HEK293 (cell line): ENCODE data around the gene FANCD2OS.
A peak's percentile ranks its signal among the peaks of the same experiment; 100 is the strongest.

Experiments used
- CTCF ChIA-PET: fragments of 350-600 bp; formaldehyde crosslinking; extraction: SDS; loops from one replicate; lab custom pipeline; 2021; ENCODE audit warnings: antibody characterized with exemption; lab: Yijun Ruan, JAX
- POLR2A ChIA-PET: fragments of 300-600 bp; formaldehyde crosslinking; extraction: SDS; loops from one replicate; lab custom pipeline; 2020; ENCODE audit warnings: antibody characterized with exemption, inconsistent platforms; lab: Yijun Ruan, JAX
- H3K27ac ChIP-seq: fragments of 200-500 bp; sonication (Bioruptor generic); 2 replicates; pipeline ENCODE4 v1.5.1; 2014; ENCODE audit warnings: low read depth, low read length, control low read depth, inconsistent platforms; ENCODE audit errors: extremely low read depth
- H3K36me3 ChIP-seq, 2 experiments: fragments of 200-500 bp in 1 of 2; sonication (Bioruptor generic) in 1 of 2; 1 replicate in 1 of 2; 2 replicates in 1 of 2; pipeline ENCODE4 v1.5.1; 2014 to 2017; ENCODE audit warnings: inconsistent platforms in 2 of 2, low read length in 2 of 2; ENCODE audit not compliant: control insufficient read depth in 2 of 2, insufficient read depth in 1 of 2
- H3K4me1 ChIP-seq: fragments of 200-500 bp; sonication (Bioruptor generic); 2 replicates; pipeline ENCODE4 v1.5.1; 2014; ENCODE audit warnings: mild to moderate bottlenecking, low read length, inconsistent platforms; ENCODE audit not compliant: control insufficient read depth, insufficient read depth
- H3K4me3 ChIP-seq: 2 replicates; pipeline ENCODE4 v1.5.1; 2011; ENCODE audit warnings: low read depth, mild to moderate bottlenecking, control low read depth, low read length, moderate library complexity
- H3K9me3 ChIP-seq: fragments of 200-500 bp; sonication (Bioruptor generic); 2 replicates; pipeline ENCODE4 v1.5.1; 2014; ENCODE audit warnings: low read depth, low read length, inconsistent platforms; ENCODE audit not compliant: control insufficient read depth, insufficient read depth
- CTCF ChIP-seq: fragments of 450-650 bp; formaldehyde crosslinking; IDR thresholded peaks from 2 replicates; pipeline ENCODE4 v1.5.1; 2016; ENCODE audit warnings: missing biosample characterization, missing genetic modification characterization
- MEIS1 ChIP-seq: sonication (generic); formaldehyde crosslinking; IDR thresholded peaks from 2 replicates; pipeline ENCODE4 v1.8.1; 2022; ENCODE audit warnings: missing genetic modification reagents, mild to moderate bottlenecking, borderline replicate concordance
- PRDM10 ChIP-seq: fragments of 450-650 bp; formaldehyde crosslinking; IDR thresholded peaks from 2 replicates; pipeline ENCODE4 v1.5.1; 2016; ENCODE audit warnings: missing biosample characterization, missing genetic modification characterization
- RBAK ChIP-seq: fragments of 450-650 bp; formaldehyde crosslinking; IDR thresholded peaks from 2 replicates; pipeline ENCODE4 v1.5.1; 2016; ENCODE audit warnings: missing biosample characterization, missing genetic modification characterization
- SALL2 ChIP-seq: fragments of 450-650 bp; formaldehyde crosslinking; IDR thresholded peaks from 2 replicates; pipeline ENCODE4 v1.5.0; 2017; ENCODE audit warnings: missing biosample characterization, mild to moderate bottlenecking, missing genetic modification characterization, borderline replicate concordance
- SCRT1 ChIP-seq: fragments of 450-650 bp; formaldehyde crosslinking; IDR thresholded peaks from 2 replicates; pipeline ENCODE4 v1.5.1; 2016; ENCODE audit warnings: missing biosample characterization, missing genetic modification characterization, borderline replicate concordance
- SP2 ChIP-seq: fragments of 450-650 bp; formaldehyde crosslinking; IDR thresholded peaks from 2 replicates; pipeline ENCODE4 v1.5.1; 2016; ENCODE audit warnings: missing biosample characterization, missing genetic modification characterization
- ZBTB17 ChIP-seq: fragments of 450-650 bp; formaldehyde crosslinking; IDR thresholded peaks from 2 replicates; pipeline ENCODE4 v1.5.1; 2016; ENCODE audit warnings: missing biosample characterization, missing genetic modification characterization
- ZNF155 ChIP-seq: fragments of 450-650 bp; formaldehyde crosslinking; IDR thresholded peaks from 2 replicates; pipeline ENCODE4 v1.5.1; 2016; ENCODE audit warnings: missing biosample characterization, missing genetic modification characterization
- ZNF169 ChIP-seq: fragments of 450-650 bp; formaldehyde crosslinking; IDR thresholded peaks from 2 replicates; pipeline ENCODE4 v1.5.1; 2016; ENCODE audit warnings: missing biosample characterization, missing genetic modification characterization
- ZNF174 ChIP-seq: fragments of 450-650 bp; formaldehyde crosslinking; IDR thresholded peaks from 2 replicates; pipeline ENCODE4 v1.5.0; 2017; ENCODE audit warnings: missing biosample characterization, mild to moderate bottlenecking, missing genetic modification characterization
- ZNF175 ChIP-seq: fragments of 450-650 bp; formaldehyde crosslinking; IDR thresholded peaks from 2 replicates; pipeline ENCODE4 v1.5.1; 2016; ENCODE audit warnings: missing biosample characterization, missing genetic modification characterization
- ZNF302 ChIP-seq: fragments of 450-650 bp; formaldehyde crosslinking; IDR thresholded peaks from 2 replicates; pipeline ENCODE4 v1.5.1; 2016; ENCODE audit warnings: missing biosample characterization, missing genetic modification characterization, low read depth
- ZNF521 ChIP-seq: fragments of 450-650 bp; formaldehyde crosslinking; IDR thresholded peaks from 2 replicates; pipeline ENCODE4 v1.5.1; 2017; ENCODE audit warnings: missing biosample characterization, mild to moderate bottlenecking, missing genetic modification characterization
- ZNF580 ChIP-seq: fragments of 450-650 bp; formaldehyde crosslinking; IDR thresholded peaks from 2 replicates; pipeline ENCODE4 v1.5.1; 2016; ENCODE audit warnings: missing biosample characterization, missing genetic modification characterization
- ZNF624 ChIP-seq: fragments of 450-650 bp; formaldehyde crosslinking; IDR thresholded peaks from 2 replicates; pipeline ENCODE4 v1.5.1; 2017; ENCODE audit warnings: missing biosample characterization, missing genetic modification characterization
- ZNF664 ChIP-seq: fragments of 450-650 bp; formaldehyde crosslinking; IDR thresholded peaks from 2 replicates; pipeline ENCODE4 v1.5.1; 2016; ENCODE audit warnings: missing biosample characterization, missing genetic modification characterization
- ZNF670 ChIP-seq: fragments of 450-650 bp; formaldehyde crosslinking; IDR thresholded peaks from 2 replicates; pipeline ENCODE4 v1.5.1; 2016; ENCODE audit warnings: missing biosample characterization, missing genetic modification characterization, low read depth
- ZNF701 ChIP-seq: fragments of 450-650 bp; formaldehyde crosslinking; IDR thresholded peaks from 2 replicates; pipeline ENCODE4 v1.5.1; 2016; ENCODE audit warnings: missing biosample characterization, missing genetic modification characterization
- ZSCAN23 ChIP-seq: fragments of 450-650 bp; formaldehyde crosslinking; IDR thresholded peaks from 2 replicates; pipeline ENCODE4 v1.5.1; 2016; ENCODE audit warnings: missing biosample characterization, missing genetic modification characterization
- TF ChIP-seq, protein P1 (sequence below): fragments of 450-650 bp; formaldehyde crosslinking; IDR thresholded peaks from 2 replicates; pipeline ENCODE4 v1.5.1; 2016; ENCODE audit warnings: missing biosample characterization, missing genetic modification characterization
- TF ChIP-seq, protein P2 (sequence below): fragments of 450-650 bp; formaldehyde crosslinking; IDR thresholded peaks from 2 replicates; pipeline ENCODE4 v1.5.1; 2016; ENCODE audit warnings: missing biosample characterization, missing genetic modification characterization, borderline replicate concordance

FANCD2OS gene

GRCh38 chr3:10115326-10116137 lies 7.5 kb upstream of the FANCD2OS start, which contains the start of gene BRK1 (continued):
- no peak for TF ChIP-seq PRDM10 (tag by site-specific recombination)
- TF ChIP-seq SALL2: no peak
- 0 out of 2 replicates have a peak, but pooled peaks have one; percentile 10 for TF ChIP-seq ZNF624 (tag by site-specific recombination)
- TF ChIP-seq MEIS1 (CRISPR knock-in tag): no peak
- TF ChIP-seq CTCF (tag by site-specific recombination): no peak
- TF ChIP-seq ZSCAN23 (tag by site-specific recombination): no peak
- no peak for TF ChIP-seq ZNF169 (tag by site-specific recombination)
- TF ChIP-seq, protein P1, sequence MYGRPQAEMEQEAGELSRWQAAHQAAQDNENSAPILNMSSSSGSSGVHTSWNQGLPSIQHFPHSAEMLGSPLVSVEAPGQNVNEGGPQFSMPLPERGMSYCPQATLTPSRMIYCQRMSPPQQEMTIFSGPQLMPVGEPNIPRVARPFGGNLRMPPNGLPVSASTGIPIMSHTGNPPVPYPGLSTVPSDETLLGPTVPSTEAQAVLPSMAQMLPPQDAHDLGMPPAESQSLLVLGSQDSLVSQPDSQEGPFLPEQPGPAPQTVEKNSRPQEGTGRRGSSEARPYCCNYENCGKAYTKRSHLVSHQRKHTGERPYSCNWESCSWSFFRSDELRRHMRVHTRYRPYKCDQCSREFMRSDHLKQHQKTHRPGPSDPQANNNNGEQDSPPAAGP (tag by site-specific recombination): no peak
- no peak for TF ChIP-seq ZNF580 (tag by site-specific recombination)
- peak; percentile 60 for TF ChIP-seq ZBTB17
- no peak for TF ChIP-seq ZNF174 (tag by site-specific recombination)

DNA sequence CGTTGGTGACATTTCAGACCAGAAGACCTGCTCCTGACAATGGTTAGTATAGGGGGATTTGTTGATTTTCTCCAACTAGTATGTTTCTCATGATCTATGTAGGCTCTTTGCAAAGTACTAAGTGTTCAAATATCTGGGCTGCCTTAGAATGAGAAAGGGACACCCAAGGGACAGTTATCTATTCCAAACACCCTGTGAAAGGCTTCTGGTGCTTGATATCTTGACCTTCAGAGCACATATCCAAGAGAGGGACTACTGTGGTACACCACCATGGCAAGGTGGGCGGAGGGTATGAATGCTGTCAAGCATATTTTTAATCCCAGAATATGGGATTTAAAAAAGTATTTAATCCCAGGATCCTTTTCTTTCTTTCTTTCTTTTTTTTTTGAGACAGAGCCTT lies 1.1 kb downstream of the FANCD2OS start:
- ChIA-PET CTCF (no interaction called here), POLR2A (no interaction called here)
- no peak overlapping the region for H3K27ac ChIP-seq
- H3K4me3 ChIP-seq: no peak overlapping the region
- H3K9me3 ChIP-seq: no peaks in the 10 kb centered on the region
- H3K4me1 ChIP-seq: no peaks in the 10 kb centered on the region
- H3K36me3 ChIP-seq: peaks cover 3 to 13% of the 10 kb centered on the region in 2 experiments; a peak in 2 of 3 replicates
- TF ChIP-seq ZNF664 (no peak), MEIS1 (CRISPR knock-in tag) (no peak), ZNF302 (no peak), ZNF701 (tag by site-specific recombination) (no peak), SCRT1 (tag by site-specific recombination) (no peak), SP2 (tag by site-specific recombination) (no peak), ZNF521 (tag by site-specific recombination) (no peak), ZNF155 (tag by site-specific recombination) (no peak), RBAK (tag by site-specific recombination) (no peak), ZNF670 (tag by site-specific recombination) (no peak), ZNF175 (tag by site-specific recombination) (no peak)
- TF ChIP-seq, protein P2, sequence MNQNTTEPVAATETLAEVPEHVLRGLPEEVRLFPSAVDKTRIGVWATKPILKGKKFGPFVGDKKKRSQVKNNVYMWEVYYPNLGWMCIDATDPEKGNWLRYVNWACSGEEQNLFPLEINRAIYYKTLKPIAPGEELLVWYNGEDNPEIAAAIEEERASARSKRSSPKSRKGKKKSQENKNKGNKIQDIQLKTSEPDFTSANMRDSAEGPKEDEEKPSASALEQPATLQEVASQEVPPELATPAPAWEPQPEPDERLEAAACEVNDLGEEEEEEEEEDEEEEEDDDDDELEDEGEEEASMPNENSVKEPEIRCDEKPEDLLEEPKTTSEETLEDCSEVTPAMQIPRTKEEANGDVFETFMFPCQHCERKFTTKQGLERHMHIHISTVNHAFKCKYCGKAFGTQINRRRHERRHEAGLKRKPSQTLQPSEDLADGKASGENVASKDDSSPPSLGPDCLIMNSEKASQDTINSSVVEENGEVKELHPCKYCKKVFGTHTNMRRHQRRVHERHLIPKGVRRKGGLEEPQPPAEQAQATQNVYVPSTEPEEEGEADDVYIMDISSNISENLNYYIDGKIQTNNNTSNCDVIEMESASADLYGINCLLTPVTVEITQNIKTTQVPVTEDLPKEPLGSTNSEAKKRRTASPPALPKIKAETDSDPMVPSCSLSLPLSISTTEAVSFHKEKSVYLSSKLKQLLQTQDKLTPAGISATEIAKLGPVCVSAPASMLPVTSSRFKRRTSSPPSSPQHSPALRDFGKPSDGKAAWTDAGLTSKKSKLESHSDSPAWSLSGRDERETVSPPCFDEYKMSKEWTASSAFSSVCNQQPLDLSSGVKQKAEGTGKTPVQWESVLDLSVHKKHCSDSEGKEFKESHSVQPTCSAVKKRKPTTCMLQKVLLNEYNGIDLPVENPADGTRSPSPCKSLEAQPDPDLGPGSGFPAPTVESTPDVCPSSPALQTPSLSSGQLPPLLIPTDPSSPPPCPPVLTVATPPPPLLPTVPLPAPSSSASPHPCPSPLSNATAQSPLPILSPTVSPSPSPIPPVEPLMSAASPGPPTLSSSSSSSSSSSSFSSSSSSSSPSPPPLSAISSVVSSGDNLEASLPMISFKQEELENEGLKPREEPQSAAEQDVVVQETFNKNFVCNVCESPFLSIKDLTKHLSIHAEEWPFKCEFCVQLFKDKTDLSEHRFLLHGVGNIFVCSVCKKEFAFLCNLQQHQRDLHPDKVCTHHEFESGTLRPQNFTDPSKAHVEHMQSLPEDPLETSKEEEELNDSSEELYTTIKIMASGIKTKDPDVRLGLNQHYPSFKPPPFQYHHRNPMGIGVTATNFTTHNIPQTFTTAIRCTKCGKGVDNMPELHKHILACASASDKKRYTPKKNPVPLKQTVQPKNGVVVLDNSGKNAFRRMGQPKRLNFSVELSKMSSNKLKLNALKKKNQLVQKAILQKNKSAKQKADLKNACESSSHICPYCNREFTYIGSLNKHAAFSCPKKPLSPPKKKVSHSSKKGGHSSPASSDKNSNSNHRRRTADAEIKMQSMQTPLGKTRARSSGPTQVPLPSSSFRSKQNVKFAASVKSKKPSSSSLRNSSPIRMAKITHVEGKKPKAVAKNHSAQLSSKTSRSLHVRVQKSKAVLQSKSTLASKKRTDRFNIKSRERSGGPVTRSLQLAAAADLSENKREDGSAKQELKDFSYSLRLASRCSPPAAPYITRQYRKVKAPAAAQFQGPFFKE (tag by site-specific recombination): no peak
